Karpas-422 (cell line): ENCODE data around the gene NTRK3. TPM values are rescaled to one million over a fixed set of nuclear protein-coding genes. Genes with fewer than 3 reads are reported as not detected.

Experiments used
- DNase-seq: peaks from one replicate; pipeline ENCODE4 v3.0.0-alpha.2; 2015
- H2AFZ ChIP-seq: fragments of 200-600 bp; sonication (generic); 2 replicates; pipeline ENCODE4 v1.6.1; 2014; ENCODE audit warnings: antibody characterized with exemption, low read length, mixed read lengths
- H3K27ac ChIP-seq: fragments of 200-600 bp; sonication (generic); 2 replicates; pipeline ENCODE4 v1.5.1; 2014; ENCODE audit warnings: mild to moderate bottlenecking, low read length, moderate library complexity
- H3K27me3 ChIP-seq: fragments of 200-600 bp; sonication (generic); 2 replicates; pipeline ENCODE4 v1.6.1; 2014; ENCODE audit warnings: low read length, mixed read lengths
- H3K36me3 ChIP-seq: fragments of 200-600 bp; sonication (generic); 2 replicates; pipeline ENCODE4 v1.6.1; 2014; ENCODE audit warnings: low read length, mixed read lengths; ENCODE audit not compliant: insufficient read depth
- H3K4me1 ChIP-seq: fragments of 200-600 bp; sonication (generic); 2 replicates; pipeline ENCODE4 v1.6.1; 2014; ENCODE audit warnings: mild to moderate bottlenecking, low read length, mixed read lengths
- H3K4me2 ChIP-seq: fragments of 200-600 bp; sonication (generic); 2 replicates; pipeline ENCODE4 v1.6.1; 2014; ENCODE audit warnings: low read length, low read depth, mild to moderate bottlenecking; ENCODE audit not compliant: poor library complexity, severe bottlenecking
- H3K4me3 ChIP-seq: fragments of 200-600 bp; sonication (generic); 2 replicates; pipeline ENCODE4 v1.5.1; 2014; ENCODE audit warnings: mild to moderate bottlenecking, antibody characterized with exemption, low read length, mixed read lengths
- H3K79me2 ChIP-seq: fragments of 200-600 bp; sonication (generic); 2 replicates; pipeline ENCODE4 v1.6.1; 2014; ENCODE audit warnings: mild to moderate bottlenecking, low read length, mixed read lengths
- H3K9ac ChIP-seq: fragments of 200-600 bp; sonication (generic); 2 replicates; pipeline ENCODE4 v1.6.0; 2014; ENCODE audit warnings: low read length
- H3K9me2 ChIP-seq: fragments of 200-600 bp; sonication (generic), shearing (Covaris generic); replicated peaks from 2 replicates; pipeline ENCODE4 v1.6.0; 2014; ENCODE audit warnings: mild to moderate bottlenecking, low read length, moderate library complexity; ENCODE audit not compliant: insufficient read depth
- H3K9me3 ChIP-seq: fragments of 300-700, 200-600 bp; sonication (generic); 2 replicates; pipeline ENCODE4 v1.6.1; 2014; ENCODE audit warnings: low read length, mixed read lengths
- H4K20me1 ChIP-seq: fragments of 200-600 bp; sonication (generic); 2 replicates; pipeline ENCODE4 v1.6.1; 2014; ENCODE audit warnings: mild to moderate bottlenecking, antibody characterized with exemption, low read length, low read depth; ENCODE audit not compliant: insufficient read depth
- total RNA-seq: library from RNA; depleted of rRNA; stranded (reverse); fragments of >200 nt; shearing (Covaris generic); gene quantifications from 2 replicates; pipeline ENCODE4 v1.2.3, GENCODE V29; 2014; ENCODE audit warnings: low replicate concordance

Gene NTRK3
- total RNA-seq, 1 experiment from 2014 or later = 0.11 TPM

GRCh38 chr15:88126695-88127431, 129.7 kb downstream of the NTRK3 start:
- no peaks in the 10 kb centered on the region for H3K9me3 ChIP-seq
- H3K4me3 ChIP-seq = no peak overlapping the region
- no peaks in the 10 kb centered on the region for H3K36me3 ChIP-seq
- H4K20me1 ChIP-seq = no peaks in the 10 kb centered on the region
- no peaks in the 10 kb centered on the region for H3K4me1 ChIP-seq
- no peak overlapping the region for H3K9ac ChIP-seq
- H3K4me2 ChIP-seq = no peak overlapping the region
- H3K9me2 ChIP-seq = no peaks in the 10 kb centered on the region
- no peak overlapping the region for H3K27ac ChIP-seq
- H3K27me3 ChIP-seq = no peaks in the 10 kb centered on the region
- H2AFZ ChIP-seq = no peak overlapping the region
- DNase-seq = no peak
- no peaks in the 10 kb centered on the region for H3K79me2 ChIP-seq

GRCh38 chr15:88125576-88125975, 131.0 kb downstream of the NTRK3 start:
- H3K4me2 ChIP-seq = no peak overlapping the region
- H3K27ac ChIP-seq = no peak overlapping the region
- H3K4me1 ChIP-seq = no peaks in the 10 kb centered on the region
- no peak for DNase-seq
- no peak overlapping the region for H3K9ac ChIP-seq
- no peaks in the 10 kb centered on the region for H3K36me3 ChIP-seq
- no peaks in the 10 kb centered on the region for H3K27me3 ChIP-seq
- H3K9me2 ChIP-seq = no peaks in the 10 kb centered on the region
- no peaks in the 10 kb centered on the region for H3K79me2 ChIP-seq
- H2AFZ ChIP-seq = no peak overlapping the region
- no peaks in the 10 kb centered on the region for H4K20me1 ChIP-seq
- H3K4me3 ChIP-seq = no peak overlapping the region
- no peaks in the 10 kb centered on the region for H3K9me3 ChIP-seq

- Histone ChIP-seq H3K9ac (no peak overlapping the region), H3K9me3 (no peaks in the 10 kb centered on the region), H3K9me2 (no peaks in the 10 kb centered on the region), H3K4me2 (no peak overlapping the region), H3K79me2 (no peaks in the 10 kb centered on the region), H3K36me3 (no peaks in the 10 kb centered on the region), H3K27me3 (no peaks in the 10 kb centered on the region), H4K20me1 (no peaks in the 10 kb centered on the region), H3K27ac (no peak overlapping the region), H3K4me1 (no peaks in the 10 kb centered on the region), H3K4me3 (no peak overlapping the region), H2AFZ (no peak overlapping the region)
- DNase-seq = no peak
Observed at GRCh38 chr15:88124199-88124598, 132.3 kb downstream of the NTRK3 start.

- Histone ChIP-seq H3K36me3 (no peaks in the 10 kb centered on the region), H2AFZ (no peak overlapping the region), H4K20me1 (no peaks in the 10 kb centered on the region), H3K9me2 (no peaks in the 10 kb centered on the region), H3K27ac (no peak overlapping the region), H3K4me2 (no peak overlapping the region), H3K9me3 (no peaks in the 10 kb centered on the region), H3K4me1 (no peaks in the 10 kb centered on the region), H3K4me3 (no peak overlapping the region), H3K27me3 (no peaks in the 10 kb centered on the region), H3K79me2 (no peaks in the 10 kb centered on the region), H3K9ac (no peak overlapping the region)
- DNase-seq = no peak
Observed at GRCh38 chr15:88121968-88122530, 134.5 kb downstream of the NTRK3 start.

- Histone ChIP-seq H3K4me2 (no peak overlapping the region), H2AFZ (no peak overlapping the region), H3K27me3 (no peaks in the 10 kb centered on the region), H3K4me1 (no peaks in the 10 kb centered on the region), H3K9me3 (no peaks in the 10 kb centered on the region), H3K9me2 (no peaks in the 10 kb centered on the region), H4K20me1 (no peaks in the 10 kb centered on the region), H3K36me3 (no peaks in the 10 kb centered on the region), H3K4me3 (no peak overlapping the region), H3K9ac (no peak overlapping the region), H3K79me2 (no peaks in the 10 kb centered on the region), H3K27ac (no peak overlapping the region)
- no peak for DNase-seq
Observed at GRCh38 chr15:88120026-88120425, 136.5 kb downstream of the NTRK3 start.

- H3K9me2 ChIP-seq = no peaks in the 10 kb centered on the region
- no peaks in the 10 kb centered on the region for H4K20me1 ChIP-seq
- H3K4me3 ChIP-seq = no peak overlapping the region
- no peak for DNase-seq
- no peaks in the 10 kb centered on the region for H3K27me3 ChIP-seq
- H3K79me2 ChIP-seq = no peaks in the 10 kb centered on the region
- no peaks in the 10 kb centered on the region for H3K9me3 ChIP-seq
- no peaks in the 10 kb centered on the region for H3K36me3 ChIP-seq
- H2AFZ ChIP-seq = no peak overlapping the region
- no peaks in the 10 kb centered on the region for H3K4me1 ChIP-seq
- H3K4me2 ChIP-seq = no peak overlapping the region
- no peak overlapping the region for H3K9ac ChIP-seq
- no peak overlapping the region for H3K27ac ChIP-seq
Observed at GRCh38 chr15:88118741-88119140, 137.8 kb downstream of the NTRK3 start.

GRCh38 chr15:88118035-88118434, 138.5 kb downstream of the NTRK3 start:
- Histone ChIP-seq H3K9me3 (no peaks in the 10 kb centered on the region), H3K4me3 (no peak overlapping the region), H3K79me2 (no peaks in the 10 kb centered on the region), H3K4me1 (no peaks in the 10 kb centered on the region), H3K27me3 (no peaks in the 10 kb centered on the region), H3K9ac (no peak overlapping the region), H2AFZ (no peak overlapping the region), H3K36me3 (no peaks in the 10 kb centered on the region), H3K4me2 (no peak overlapping the region), H3K9me2 (no peaks in the 10 kb centered on the region), H3K27ac (no peak overlapping the region), H4K20me1 (no peaks in the 10 kb centered on the region)
- no peak for DNase-seq

- H4K20me1 ChIP-seq = no peaks in the 10 kb centered on the region
- no peaks in the 10 kb centered on the region for H3K27me3 ChIP-seq
- H3K9ac ChIP-seq = no peak overlapping the region
- no peaks in the 10 kb centered on the region for H3K9me2 ChIP-seq
- H2AFZ ChIP-seq = no peak overlapping the region
- H3K36me3 ChIP-seq = no peaks in the 10 kb centered on the region
- H3K79me2 ChIP-seq = no peaks in the 10 kb centered on the region
- no peak overlapping the region for H3K4me3 ChIP-seq
- H3K4me1 ChIP-seq = no peaks in the 10 kb centered on the region
- no peak overlapping the region for H3K27ac ChIP-seq
- no peak overlapping the region for H3K4me2 ChIP-seq
- no peak for DNase-seq
- no peaks in the 10 kb centered on the region for H3K9me3 ChIP-seq
Observed at GRCh38 chr15:88115486-88116152, 140.9 kb downstream of the NTRK3 start.
